SH-SY5Y (cell line): ENCODE results near the gene PLXDC1.

Experiments
- GATA2 ChIP-seq: IDR thresholded peaks from 2 replicates; pipeline ENCODE4 v1.6.1; 2011; ENCODE audit warnings: mild to moderate bottlenecking, low read depth, low read length
- GATA3 ChIP-seq: IDR thresholded peaks from 2 replicates; pipeline ENCODE4 v1.6.1; 2011; ENCODE audit warnings: low read depth, mild to moderate bottlenecking, low read length, moderate library complexity

GRCh38 chr17:39143552-39144093 is 7.8 kb downstream of the PLXDC1 start:
- TF ChIP-seq GATA2: no peak
- no peak for TF ChIP-seq GATA3
